ENCODE data around the gene ANKRD65. TPM values are rescaled to one million over a fixed set of nuclear protein-coding genes. Genes with fewer than 3 reads are reported as not detected.

The ANKRD65 gene
- total RNA-seq, 1 donor from 2014 or later: 0.15 TPM

DNA sequence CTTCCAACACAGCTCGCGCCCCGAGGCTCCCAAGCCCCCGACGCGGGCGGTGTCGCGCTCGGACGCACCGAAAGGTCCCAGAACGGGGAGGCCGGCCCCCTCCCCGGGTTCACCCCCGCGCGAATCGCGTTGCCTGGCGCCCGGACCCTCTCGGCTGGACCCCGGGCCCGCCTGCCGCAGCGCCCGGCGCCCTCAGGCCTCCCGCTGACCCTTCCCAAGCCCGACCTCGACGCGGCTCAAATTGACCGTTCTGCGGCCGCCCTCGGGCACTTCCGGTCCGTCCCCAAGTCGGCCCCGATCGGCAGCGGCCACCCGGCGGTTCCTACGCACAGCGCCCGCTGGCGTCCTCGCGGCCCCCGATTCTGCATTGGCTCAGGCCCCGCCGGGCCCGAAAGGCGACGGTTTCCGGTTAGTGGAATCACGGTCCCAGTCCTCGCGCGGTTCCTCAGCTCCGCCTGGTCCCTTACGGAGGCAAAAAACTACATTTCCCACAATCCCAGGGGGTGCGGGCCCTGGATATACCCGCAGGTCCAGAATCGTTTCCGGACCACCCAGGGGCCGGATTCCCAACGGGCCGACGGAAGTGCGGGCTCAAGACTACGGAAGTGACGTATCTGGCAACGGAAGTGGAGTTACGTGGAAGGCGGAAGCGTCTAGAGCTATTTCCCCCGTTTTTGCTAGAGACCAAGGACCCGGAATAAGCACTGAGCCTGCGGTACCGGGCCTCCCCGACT lies 46.0 kb downstream of the ANKRD65 start, which contains the start of gene AURKAIP1:
Gene AURKAIP1, minus strand, starts transcription at position 279 of the 734 bp plus-strand sequence. CDS start 451 bp downstream, outside the sequence.
- H3K4me3 ChIP-seq: peak within 1 kb of the TSS; percentile 92
- peak; percentile 100 for DNase-seq (ENCODE audit: low spot score)
- peaks cover 7% of the 10 kb centered on the region for H3K4me1 ChIP-seq
- peaks cover 2% of the 10 kb centered on the region for H3K27me3 Mint-ChIP-seq (ENCODE audit: insufficient read depth, low read depth)
- H2AFZ ChIP-seq (replicated peaks): peak within 1 kb of the TSS; percentile 40
- no peaks in the 10 kb centered on the region for H3K9me3 ChIP-seq (ENCODE audit: low read depth)
- peak within 1 kb of the TSS; percentile 39 for H3K27ac ChIP-seq
- H3K4me3 Mint-ChIP-seq: peak within 1 kb of the TSS; percentile 92
- H4K20me1 ChIP-seq (ENCODE audit: low read depth): peaks cover 3% of the 10 kb centered on the region
- H3K9ac ChIP-seq: peak within 1 kb of the TSS; percentile 97
- H3K27ac Mint-ChIP-seq: peak within 1 kb of the TSS; percentile 94
- H3K4me1 Mint-ChIP-seq: peaks cover 10% of the 10 kb centered on the region
- H3K36me3 Mint-ChIP-seq: no peaks in the 10 kb centered on the region
- H3K27me3 ChIP-seq: no peaks in the 10 kb centered on the region
- peak within 1 kb of the TSS; percentile 99 for H3K4me2 ChIP-seq
- H3K36me3 ChIP-seq: no peaks in the 10 kb centered on the region
- peaks cover 22% of the 10 kb centered on the region for H3F3A ChIP-seq (ENCODE audit: low read depth)
- no peaks in the 10 kb centered on the region for H3K9me3 Mint-ChIP-seq
- TF ChIP-seq EZH2 (IDR thresholded peaks at IDR 0.05) (no peak), EZH2phosphoT487 (IDR thresholded peaks at IDR 0.05) (no peak), CTCF (IDR thresholded peaks at IDR 0.05) (peak; percentile 43)
- peaks cover 17% of the 10 kb centered on the region for H3K79me2 ChIP-seq (ENCODE audit: low read depth)

DNA sequence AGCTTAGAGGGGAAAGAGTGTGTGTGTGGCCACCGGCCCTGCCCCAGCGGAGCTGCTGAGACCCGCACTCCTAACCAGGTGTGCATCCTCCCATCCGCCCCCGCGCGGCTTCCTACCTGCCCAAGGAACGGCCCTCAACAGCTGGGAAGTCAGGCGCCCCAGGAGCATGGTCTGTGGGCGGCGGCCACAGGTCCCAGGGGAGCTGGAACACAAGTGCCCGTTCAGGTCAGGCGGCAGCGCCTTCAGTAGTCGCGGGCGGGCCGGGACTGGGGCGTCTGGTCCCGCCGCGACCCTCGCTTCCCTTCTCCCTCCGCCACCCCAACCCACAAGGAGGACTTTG lies 46.5 kb downstream of the ANKRD65 start:
- no peak overlapping the region for H3K27ac Mint-ChIP-seq
- H2AFZ ChIP-seq (replicated peaks): no peak overlapping the region
- no peaks in the 10 kb centered on the region for H3K36me3 Mint-ChIP-seq

GRCh38 chr1:1373815-1374588 lies 47.1 kb downstream of the ANKRD65 start:
- Histone ChIP-seq H3K4me1 (peaks cover 7% of the 10 kb centered on the region), H4K20me1 (ENCODE audit: low read depth) (peaks cover 3% of the 10 kb centered on the region), H3F3A (ENCODE audit: low read depth) (peaks cover 22% of the 10 kb centered on the region), H3K36me3 (no peaks in the 10 kb centered on the region), H2AFZ (replicated peaks) (no peak overlapping the region), H3K27ac (no peak overlapping the region), H3K4me2 (peak overlapping the region; percentile 99), H3K9ac (peak overlapping the region; percentile 97), H3K4me3 (peak overlapping the region; percentile 92), H3K79me2 (ENCODE audit: low read depth) (peaks cover 17% of the 10 kb centered on the region), H3K9me3 (ENCODE audit: low read depth) (no peaks in the 10 kb centered on the region), H3K27me3 (no peaks in the 10 kb centered on the region)
- no peaks in the 10 kb centered on the region for H3K36me3 Mint-ChIP-seq
- H3K27ac Mint-ChIP-seq: peak overlapping the region; percentile 33
- peaks cover 10% of the 10 kb centered on the region for H3K4me1 Mint-ChIP-seq
- TF ChIP-seq EZH2phosphoT487 (IDR thresholded peaks at IDR 0.05) (no peak), EZH2 (IDR thresholded peaks at IDR 0.05) (peak; percentile 4)
- H3K27me3 Mint-ChIP-seq (ENCODE audit: insufficient read depth, low read depth): peaks cover 2% of the 10 kb centered on the region
- no peaks in the 10 kb centered on the region for H3K9me3 Mint-ChIP-seq
- no peak for DNase-seq (ENCODE audit: low spot score)
- H3K4me3 Mint-ChIP-seq: peak overlapping the region; percentile 92

More for the DNA sequence above, 46.5 kb downstream of the ANKRD65 start:
- DNase-seq (ENCODE audit: low spot score): no peak
- no peak for TF ChIP-seq EZH2phosphoT487 (IDR thresholded peaks at IDR 0.05)
- TF ChIP-seq EZH2 (IDR thresholded peaks at IDR 0.05): no peak
- no peak for TF ChIP-seq CTCF (IDR thresholded peaks at IDR 0.05)
- peaks cover 17% of the 10 kb centered on the region for H3K79me2 ChIP-seq (ENCODE audit: low read depth)
- H3K27me3 Mint-ChIP-seq (ENCODE audit: insufficient read depth, low read depth): peaks cover 2% of the 10 kb centered on the region
- H3K4me3 ChIP-seq: peak overlapping the region; percentile 92
- no peaks in the 10 kb centered on the region for H3K9me3 ChIP-seq (ENCODE audit: low read depth)
- H3F3A ChIP-seq (ENCODE audit: low read depth): peaks cover 22% of the 10 kb centered on the region
- peak overlapping the region; percentile 99 for H3K4me2 ChIP-seq
- no peaks in the 10 kb centered on the region for H3K9me3 Mint-ChIP-seq
- no peaks in the 10 kb centered on the region for H3K36me3 ChIP-seq
- H3K27me3 ChIP-seq: no peaks in the 10 kb centered on the region
- H3K4me1 Mint-ChIP-seq: peaks cover 10% of the 10 kb centered on the region
- peak overlapping the region; percentile 97 for H3K9ac ChIP-seq
- H3K4me1 ChIP-seq: peaks cover 7% of the 10 kb centered on the region
- H3K27ac ChIP-seq: peak overlapping the region; percentile 5
- peak overlapping the region; percentile 92 for H3K4me3 Mint-ChIP-seq
- peaks cover 3% of the 10 kb centered on the region for H4K20me1 ChIP-seq (ENCODE audit: low read depth)

Measured in neural progenitor cell (in vitro differentiated cells).